Measurements from ENCODE around the gene PEX13.

Gene PEX13

GRCh38 chr2:60998628-60999545, 18.6 kb upstream of the PEX13 start:
- Histone ChIP-seq H3F3A (ENCODE audit: control insufficient read depth, insufficient read depth) (peaks cover 34% of the 10 kb centered on the region), H3K4me2 (ENCODE audit: low read length) (peak overlapping the region; percentile 59), H3K4me1 (ENCODE audit: control insufficient read depth, low read length) (peaks cover 63% of the 10 kb centered on the region), H3K4me3 (ENCODE audit: low read length) (peak overlapping the region; percentile 64), H3K27ac (ENCODE audit: low read depth, low read length) (peak overlapping the region; percentile 98), H3K9me3 (ENCODE audit: control insufficient read depth, insufficient read depth, low read length) (no peaks in the 10 kb centered on the region), H3K36me3 (ENCODE audit: control insufficient read depth, low read length) (peaks cover 8% of the 10 kb centered on the region; the same call in 1 of the 2 replicates), H3K9me2 (replicated peaks; ENCODE audit: control insufficient read depth, low read length) (no peaks in the 10 kb centered on the region), H3K79me2 (ENCODE audit: control insufficient read depth, low read length) (0 out of 2 replicates have a peak, but pooled peaks cover 4% of the 10 kb centered on the region), H3K27me3 (ENCODE audit: control insufficient read depth, low read length) (no peaks in the 10 kb centered on the region), H4K20me1 (ENCODE audit: control insufficient read depth, insufficient read depth, low read depth, low read length) (no peaks in the 10 kb centered on the region)
- TF ChIP-seq EZH2phosphoT487 (IDR thresholded peaks at IDR 0.05; ENCODE audit: borderline replicate concordance, low read length) = no peak
- TF ChIP-seq CTCF (IDR thresholded peaks at IDR 0.05; ENCODE audit: low read depth, low read length, poor library complexity, severe bottlenecking) = peak; percentile 71

GRCh38 chr2:61005736-61006135, 11.8 kb upstream of the PEX13 start:
- H3K79me2 ChIP-seq (ENCODE audit: control insufficient read depth, low read length) = no peaks in the 10 kb centered on the region
- TF ChIP-seq CTCF (IDR thresholded peaks at IDR 0.05; ENCODE audit: low read depth, low read length, poor library complexity, severe bottlenecking) (no peak), EZH2phosphoT487 (IDR thresholded peaks at IDR 0.05; ENCODE audit: borderline replicate concordance, low read length) (no peak)
- no peaks in the 10 kb centered on the region for H3K9me2 ChIP-seq (replicated peaks; ENCODE audit: control insufficient read depth, low read length)
- no peaks in the 10 kb centered on the region for H4K20me1 ChIP-seq (ENCODE audit: control insufficient read depth, insufficient read depth, low read depth, low read length)
- no peaks in the 10 kb centered on the region for H3K36me3 ChIP-seq (ENCODE audit: control insufficient read depth, low read length)
- H3K4me2 ChIP-seq (ENCODE audit: low read length) = no peak overlapping the region
- H3K4me1 ChIP-seq (ENCODE audit: control insufficient read depth, low read length) = no peaks in the 10 kb centered on the region
- no peaks in the 10 kb centered on the region for H3K9me3 ChIP-seq (ENCODE audit: control insufficient read depth, insufficient read depth, low read length)
- H3K4me3 ChIP-seq (ENCODE audit: low read length) = no peak overlapping the region
- H3K27ac ChIP-seq (ENCODE audit: low read depth, low read length) = no peak overlapping the region
- H3F3A ChIP-seq (ENCODE audit: control insufficient read depth, insufficient read depth) = no peaks in the 10 kb centered on the region
- no peaks in the 10 kb centered on the region for H3K27me3 ChIP-seq (ENCODE audit: control insufficient read depth, low read length)

- Histone ChIP-seq H3K9me3 (ENCODE audit: control insufficient read depth, insufficient read depth, low read length) (no peaks in the 10 kb centered on the region), H3K9me2 (replicated peaks; ENCODE audit: control insufficient read depth, low read length) (no peaks in the 10 kb centered on the region), H3K4me2 (ENCODE audit: low read length) (no peak overlapping the region), H3F3A (ENCODE audit: control insufficient read depth, insufficient read depth) (no peaks in the 10 kb centered on the region), H3K27ac (ENCODE audit: low read depth, low read length) (no peak overlapping the region), H4K20me1 (ENCODE audit: control insufficient read depth, insufficient read depth, low read depth, low read length) (no peaks in the 10 kb centered on the region), H3K4me1 (ENCODE audit: control insufficient read depth, low read length) (no peaks in the 10 kb centered on the region), H3K4me3 (ENCODE audit: low read length) (no peak overlapping the region), H3K36me3 (ENCODE audit: control insufficient read depth, low read length) (no peaks in the 10 kb centered on the region), H3K79me2 (ENCODE audit: control insufficient read depth, low read length) (no peaks in the 10 kb centered on the region), H3K27me3 (ENCODE audit: control insufficient read depth, low read length) (no peaks in the 10 kb centered on the region)
- TF ChIP-seq EZH2phosphoT487 (IDR thresholded peaks at IDR 0.05; ENCODE audit: borderline replicate concordance, low read length) (no peak), CTCF (IDR thresholded peaks at IDR 0.05; ENCODE audit: low read depth, low read length, poor library complexity, severe bottlenecking) (no peak)
These were observed 10.9 kb upstream of the PEX13 start for GRCh38 chr2:61006486-61007105.
